ENCODE measurements around the gene MPZ.

The MPZ gene

DNA sequence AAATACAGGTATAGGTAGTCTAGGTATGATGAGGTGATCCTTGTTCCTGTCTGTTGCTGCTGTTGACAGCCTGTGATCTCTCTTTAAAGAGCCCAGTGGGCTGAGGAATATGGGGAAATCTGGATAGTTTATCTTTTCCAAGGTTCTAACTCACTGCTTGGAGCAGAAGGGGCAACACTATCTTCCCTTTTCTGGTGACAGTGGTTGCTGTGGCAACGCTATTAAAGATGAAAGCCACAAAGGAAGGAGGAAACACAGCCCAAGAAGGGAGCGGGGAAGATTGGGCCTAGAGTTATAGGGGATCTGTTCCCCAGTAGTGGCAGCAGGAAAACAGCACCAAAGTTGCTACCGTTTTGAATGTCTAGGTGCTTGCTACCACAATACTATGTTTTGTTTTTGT, 42.4 kb downstream of the MPZ start:
- no peak overlapping the region for H3K27ac ChIP-seq (ENCODE audit: low read depth in 2 of 2, low read length in 2 of 2)
- H3K9me3 ChIP-seq (ENCODE audit: control insufficient read depth in 2 of 2, low read length in 2 of 2) = no peaks in the 10 kb centered on the region
- no peak overlapping the region for H3K4me3 ChIP-seq (ENCODE audit: low read length in 2 of 2)
- H3K36me3 ChIP-seq (ENCODE audit: control insufficient read depth in 2 of 2, insufficient read depth in 2 of 2, low read length in 2 of 2) = no peaks in the 10 kb centered on the region
- H3K27me3 ChIP-seq (ENCODE audit: control insufficient read depth in 2 of 2, insufficient read depth in 2 of 2, low read length in 2 of 2) = no peaks in the 10 kb centered on the region
- no peak overlapping the region for H3K9ac ChIP-seq (ENCODE audit: low read depth in 1 of 2, low read length in 2 of 2)
- no peaks in the 10 kb centered on the region for H3K4me1 ChIP-seq (ENCODE audit: control insufficient read depth in 2 of 2, insufficient read depth in 2 of 2, low read length in 2 of 2)

GRCh38 chr1:161266836-161267235, 42.9 kb downstream of the MPZ start:
- no peak overlapping the region for H3K4me3 ChIP-seq (ENCODE audit: low read length in 2 of 2)
- no peaks in the 10 kb centered on the region for H3K27me3 ChIP-seq (ENCODE audit: control insufficient read depth in 2 of 2, insufficient read depth in 2 of 2, low read length in 2 of 2)
- no peak overlapping the region for H3K27ac ChIP-seq (ENCODE audit: low read depth in 2 of 2, low read length in 2 of 2)
- no peaks in the 10 kb centered on the region for H3K9me3 ChIP-seq (ENCODE audit: control insufficient read depth in 2 of 2, low read length in 2 of 2)
- H3K36me3 ChIP-seq (ENCODE audit: control insufficient read depth in 2 of 2, insufficient read depth in 2 of 2, low read length in 2 of 2) = no peaks in the 10 kb centered on the region
- no peaks in the 10 kb centered on the region for H3K4me1 ChIP-seq (ENCODE audit: control insufficient read depth in 2 of 2, insufficient read depth in 2 of 2, low read length in 2 of 2)
- H3K9ac ChIP-seq (ENCODE audit: low read depth in 1 of 2, low read length in 2 of 2) = no peak overlapping the region

DNA sequence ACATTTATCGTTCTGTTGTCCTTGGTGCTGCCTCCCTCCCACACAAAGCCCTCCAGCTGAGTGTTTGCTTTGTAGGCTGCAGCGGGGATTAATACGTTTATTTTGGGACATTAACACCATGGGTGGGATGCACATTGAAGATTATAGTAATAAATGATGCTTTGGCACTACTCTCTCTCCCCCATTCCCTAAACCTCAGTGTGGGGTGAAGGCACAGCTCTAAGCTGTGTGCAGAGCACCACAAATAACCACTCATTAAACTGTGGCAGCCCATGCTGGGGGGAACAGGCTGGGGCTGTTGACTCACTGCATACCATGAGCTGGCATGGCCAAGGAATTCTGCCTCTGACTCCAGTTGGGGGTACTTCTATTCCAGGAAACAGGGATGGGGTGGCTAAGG, 43.6 kb downstream of the MPZ start:
- peaks cover 3 to 6% of the 10 kb centered on the region in 2 donors for H3K27me3 ChIP-seq (ENCODE audit: control insufficient read depth in 2 of 2, insufficient read depth in 2 of 2, low read length in 2 of 2)
- no peak overlapping the region for H3K4me3 ChIP-seq (ENCODE audit: low read length in 2 of 2)
- no peak overlapping the region for H3K27ac ChIP-seq (ENCODE audit: low read depth in 2 of 2, low read length in 2 of 2)
- no peaks in the 10 kb centered on the region for H3K9me3 ChIP-seq (ENCODE audit: control insufficient read depth in 2 of 2, low read length in 2 of 2)
- H3K4me1 ChIP-seq (ENCODE audit: control insufficient read depth in 2 of 2, insufficient read depth in 2 of 2, low read length in 2 of 2) = peaks cover 0 to 3% of the 10 kb centered on the region in 2 donors
- no peak overlapping the region for H3K9ac ChIP-seq (ENCODE audit: low read depth in 1 of 2, low read length in 2 of 2)
- H3K36me3 ChIP-seq (ENCODE audit: control insufficient read depth in 2 of 2, insufficient read depth in 2 of 2, low read length in 2 of 2) = no peaks in the 10 kb centered on the region

DNA sequence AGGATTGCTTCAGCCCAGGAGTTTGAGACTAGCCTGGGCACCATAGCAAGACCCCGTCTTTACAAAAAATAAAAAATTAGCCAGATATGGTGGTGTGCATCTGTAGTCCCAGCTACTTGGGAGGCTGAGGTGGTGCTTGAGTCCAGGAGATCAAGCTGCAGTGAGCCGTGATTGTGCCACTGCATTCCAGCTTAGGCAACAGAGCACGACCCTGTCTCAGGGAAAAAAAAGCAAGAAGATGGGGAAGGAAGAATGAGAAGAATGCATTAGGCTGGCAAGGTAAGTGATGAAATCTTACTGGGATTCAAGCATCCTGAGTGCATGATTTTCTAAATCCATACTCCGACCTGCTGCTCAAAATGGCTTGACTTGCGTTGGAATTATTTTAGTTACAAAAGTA, 44.5 kb downstream of the MPZ start:
- Histone ChIP-seq H3K27me3 (ENCODE audit: control insufficient read depth in 2 of 2, insufficient read depth in 2 of 2, low read length in 2 of 2) (peaks cover 8 to 10% of the 10 kb centered on the region in 2 donors), H3K27ac (ENCODE audit: low read depth in 2 of 2, low read length in 2 of 2) (no peak overlapping the region), H3K36me3 (ENCODE audit: control insufficient read depth in 2 of 2, insufficient read depth in 2 of 2, low read length in 2 of 2) (no peaks in the 10 kb centered on the region), H3K4me1 (ENCODE audit: control insufficient read depth in 2 of 2, insufficient read depth in 2 of 2, low read length in 2 of 2) (peaks cover 2 to 4% of the 10 kb centered on the region in 2 donors), H3K9ac (ENCODE audit: low read depth in 1 of 2, low read length in 2 of 2) (no peak overlapping the region), H3K4me3 (ENCODE audit: low read length in 2 of 2) (no peak overlapping the region), H3K9me3 (ENCODE audit: control insufficient read depth in 2 of 2, low read length in 2 of 2) (no peaks in the 10 kb centered on the region)

DNA sequence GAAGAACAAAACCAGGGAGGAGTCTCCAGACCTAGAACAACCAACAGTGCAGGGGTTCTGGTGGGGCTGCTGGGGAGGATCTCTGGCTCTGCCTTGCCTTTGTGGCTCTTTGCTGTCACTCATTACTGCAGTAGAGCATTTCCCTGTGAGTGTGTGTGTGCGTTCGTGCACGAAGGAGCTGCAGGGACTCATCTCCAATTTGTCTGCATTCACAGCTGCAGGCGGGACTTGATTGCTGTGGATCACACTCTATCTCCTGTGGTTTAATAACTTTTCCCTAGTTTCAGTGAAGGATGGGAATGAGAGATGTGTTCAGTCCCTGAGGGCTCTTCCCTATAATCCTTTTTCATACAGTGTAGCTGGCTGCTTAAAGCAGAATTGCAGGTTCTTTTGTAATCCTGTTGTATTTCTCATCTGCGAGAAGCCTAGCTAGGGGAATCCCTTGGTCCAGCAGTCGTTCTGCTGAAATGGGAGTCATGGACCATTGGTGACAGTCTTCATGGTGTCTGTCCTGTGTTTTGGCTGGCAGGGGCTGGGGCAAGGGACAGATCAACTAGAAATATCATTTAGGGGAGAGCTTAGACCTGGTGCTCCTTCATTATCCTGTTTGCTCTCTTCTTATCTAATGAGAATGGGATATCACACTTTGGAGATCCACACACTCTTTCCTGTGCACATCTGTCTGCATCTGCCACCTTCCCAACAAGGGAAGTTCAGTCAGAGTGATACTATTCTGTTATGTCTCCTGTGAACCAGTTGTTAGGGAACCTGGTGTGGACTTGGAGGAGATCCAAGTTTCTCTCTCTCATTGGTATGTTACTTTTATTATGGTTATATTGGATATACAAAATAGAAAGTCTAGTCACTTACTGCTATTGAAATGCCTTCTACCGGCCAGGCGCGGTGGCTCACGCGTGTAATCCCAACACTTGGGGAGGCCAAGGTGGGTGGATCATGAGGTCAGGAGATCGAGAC, 48.2 kb downstream of the MPZ start:
- peaks cover 2 to 4% of the 10 kb centered on the region in 2 donors for H3K4me1 ChIP-seq (ENCODE audit: control insufficient read depth in 2 of 2, insufficient read depth in 2 of 2, low read length in 2 of 2)
- no peak overlapping the region for H3K9ac ChIP-seq (ENCODE audit: low read depth in 1 of 2, low read length in 2 of 2)
- no peak overlapping the region for H3K4me3 ChIP-seq (ENCODE audit: low read length in 2 of 2)
- peaks cover 21 to 24% of the 10 kb centered on the region in 2 donors for H3K27me3 ChIP-seq (ENCODE audit: control insufficient read depth in 2 of 2, insufficient read depth in 2 of 2, low read length in 2 of 2)
- no peaks in the 10 kb centered on the region for H3K36me3 ChIP-seq (ENCODE audit: control insufficient read depth in 2 of 2, insufficient read depth in 2 of 2, low read length in 2 of 2)
- H3K9me3 ChIP-seq (ENCODE audit: control insufficient read depth in 2 of 2, low read length in 2 of 2) = no peaks in the 10 kb centered on the region
- no peak overlapping the region for H3K27ac ChIP-seq (ENCODE audit: low read depth in 2 of 2, low read length in 2 of 2)

DNA sequence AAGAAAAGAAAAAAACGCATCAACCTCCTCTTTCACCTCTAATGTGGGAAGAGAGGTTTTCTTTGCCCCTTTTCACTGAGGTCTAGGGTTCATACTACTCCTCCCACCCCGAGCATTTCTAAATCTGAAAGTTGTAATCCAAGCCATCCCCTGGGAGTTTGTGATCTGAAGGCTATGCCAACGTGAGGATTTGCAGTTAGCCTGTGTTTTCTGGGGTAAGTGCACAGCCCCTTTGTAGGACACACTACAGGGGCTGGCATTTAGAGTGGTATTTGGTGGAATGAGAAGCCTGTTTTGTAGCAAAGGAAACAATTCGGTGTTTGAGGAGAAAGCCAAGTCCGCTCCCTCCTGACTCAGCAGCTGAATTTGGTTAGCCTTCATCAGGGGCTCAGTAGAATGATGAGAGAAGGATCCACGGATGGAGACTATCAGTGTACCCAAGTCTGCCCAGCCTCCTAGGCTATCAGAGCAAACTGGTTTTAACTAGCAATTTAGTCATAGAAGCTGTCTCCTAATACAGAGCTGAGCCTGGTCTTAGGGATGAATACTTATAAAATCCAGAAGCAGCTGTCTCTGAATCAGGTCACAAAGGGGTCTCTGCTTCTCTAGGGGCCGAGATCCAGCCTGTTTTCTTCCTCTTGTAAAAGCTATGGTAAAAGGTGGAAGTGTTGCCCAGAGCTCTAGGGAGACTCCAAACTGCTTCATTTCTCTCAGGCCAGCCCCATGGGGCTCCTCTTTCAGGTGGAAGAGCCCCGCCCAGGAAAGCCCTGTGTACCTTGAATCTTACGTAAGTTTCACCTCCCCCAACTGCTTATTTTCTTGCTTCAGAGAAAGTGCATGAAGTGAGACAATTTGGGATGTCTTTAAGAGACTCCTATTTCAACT, 49.1 kb downstream of the MPZ start:
- no peaks in the 10 kb centered on the region for H3K9me3 ChIP-seq (ENCODE audit: control insufficient read depth in 2 of 2, low read length in 2 of 2)
- H3K36me3 ChIP-seq (ENCODE audit: control insufficient read depth in 2 of 2, insufficient read depth in 2 of 2, low read length in 2 of 2) = no peaks in the 10 kb centered on the region
- no peak overlapping the region for H3K27ac ChIP-seq (ENCODE audit: low read depth in 2 of 2, low read length in 2 of 2)
- peaks cover 21 to 24% of the 10 kb centered on the region in 2 donors for H3K27me3 ChIP-seq (ENCODE audit: control insufficient read depth in 2 of 2, insufficient read depth in 2 of 2, low read length in 2 of 2)
- no peak overlapping the region for H3K9ac ChIP-seq (ENCODE audit: low read depth in 1 of 2, low read length in 2 of 2)
- no peak overlapping the region for H3K4me3 ChIP-seq (ENCODE audit: low read length in 2 of 2)
- peaks cover 2 to 4% of the 10 kb centered on the region in 2 donors for H3K4me1 ChIP-seq (ENCODE audit: control insufficient read depth in 2 of 2, insufficient read depth in 2 of 2, low read length in 2 of 2)

DNA sequence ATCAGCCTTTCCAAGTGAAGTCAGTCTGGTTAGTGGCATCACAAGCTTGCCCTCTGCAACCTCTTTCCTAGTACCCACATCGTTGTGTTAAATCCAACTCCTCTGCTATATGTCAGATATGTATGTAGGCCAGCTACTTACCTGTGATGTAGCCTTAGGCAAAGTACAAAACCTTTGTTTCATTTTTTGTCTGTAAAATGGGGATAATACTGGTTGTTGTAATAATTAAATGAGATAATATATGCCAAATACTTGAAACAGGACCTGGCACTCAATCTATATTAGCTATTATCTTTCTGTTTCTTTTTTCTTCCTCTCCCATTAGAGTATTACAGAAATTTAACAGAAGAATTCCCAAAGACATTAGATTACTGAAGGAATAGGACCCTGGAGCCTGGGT, 50.0 kb downstream of the MPZ start:
- peaks cover 21 to 24% of the 10 kb centered on the region in 2 donors for H3K27me3 ChIP-seq (ENCODE audit: control insufficient read depth in 2 of 2, insufficient read depth in 2 of 2, low read length in 2 of 2)
- no peaks in the 10 kb centered on the region for H3K9me3 ChIP-seq (ENCODE audit: control insufficient read depth in 2 of 2, low read length in 2 of 2)
- H3K36me3 ChIP-seq (ENCODE audit: control insufficient read depth in 2 of 2, insufficient read depth in 2 of 2, low read length in 2 of 2) = no peaks in the 10 kb centered on the region
- no peak overlapping the region for H3K4me3 ChIP-seq (ENCODE audit: low read length in 2 of 2)
- H3K27ac ChIP-seq (ENCODE audit: low read depth in 2 of 2, low read length in 2 of 2) = no peak overlapping the region
- H3K9ac ChIP-seq (ENCODE audit: low read depth in 1 of 2, low read length in 2 of 2) = no peak overlapping the region
- peaks cover 2 to 4% of the 10 kb centered on the region in 2 donors for H3K4me1 ChIP-seq (ENCODE audit: control insufficient read depth in 2 of 2, insufficient read depth in 2 of 2, low read length in 2 of 2)

- Histone ChIP-seq H3K36me3 (ENCODE audit: control insufficient read depth in 2 of 2, insufficient read depth in 2 of 2, low read length in 2 of 2) (no peaks in the 10 kb centered on the region), H3K4me1 (ENCODE audit: control insufficient read depth in 2 of 2, insufficient read depth in 2 of 2, low read length in 2 of 2) (peaks cover 2 to 4% of the 10 kb centered on the region in 2 donors), H3K27ac (ENCODE audit: low read depth in 2 of 2, low read length in 2 of 2) (no peak overlapping the region), H3K9me3 (ENCODE audit: control insufficient read depth in 2 of 2, low read length in 2 of 2) (no peaks in the 10 kb centered on the region), H3K4me3 (ENCODE audit: low read length in 2 of 2) (peak overlapping the region in 1 of 2 donors; percentile 45), H3K27me3 (ENCODE audit: control insufficient read depth in 2 of 2, insufficient read depth in 2 of 2, low read length in 2 of 2) (peaks cover 21 to 24% of the 10 kb centered on the region in 2 donors), H3K9ac (ENCODE audit: low read depth in 1 of 2, low read length in 2 of 2) (no peak overlapping the region)
Observed at GRCh38 chr1:161259345-161259702, 50.4 kb downstream of the MPZ start.

- H3K9me3 ChIP-seq (ENCODE audit: control insufficient read depth in 2 of 2, low read length in 2 of 2) = no peaks in the 10 kb centered on the region
- H3K4me1 ChIP-seq (ENCODE audit: control insufficient read depth in 2 of 2, insufficient read depth in 2 of 2, low read length in 2 of 2) = peaks cover 2 to 4% of the 10 kb centered on the region in 2 donors
- peak within 1 kb of the TSS in 1 of 2 donors; percentile 16 for H3K27ac ChIP-seq (ENCODE audit: low read depth in 2 of 2, low read length in 2 of 2)
- no peaks in the 10 kb centered on the region for H3K36me3 ChIP-seq (ENCODE audit: control insufficient read depth in 2 of 2, insufficient read depth in 2 of 2, low read length in 2 of 2)
- peak within 1 kb of the TSS; percentile 45 to 65 for H3K4me3 ChIP-seq (ENCODE audit: low read length in 2 of 2)
- peaks cover 21 to 24% of the 10 kb centered on the region in 2 donors for H3K27me3 ChIP-seq (ENCODE audit: control insufficient read depth in 2 of 2, insufficient read depth in 2 of 2, low read length in 2 of 2)
- H3K9ac ChIP-seq (ENCODE audit: low read depth in 1 of 2, low read length in 2 of 2) = no peak within 1 kb of the TSS
Observed at GRCh38 chr1:161258439-161259344, 51.1 kb downstream of the MPZ start, which contains the start of gene PCP4L1. Gene PCP4L1 (plus strand): TSS chr1:161258745. CDS start chr1:161258975, 230 bp downstream.
